ENCODE data around the gene TCEA2. TPM values are rescaled to one million over a fixed set of nuclear protein-coding genes. Genes with fewer than 3 reads are reported as not detected.
A peak's percentile ranks its signal among the peaks of the same experiment; 100 is the strongest.

Gene TCEA2
- total and polyA plus RNA-seq, 2 of the 13 experiments (the other 11 are each of a cell fraction or from before 2014, with no cell fraction given) = 28.1 to 33.7 TPM

- TF ChIP-seq FLYWCH1 (CRISPR knock-in tag; IDR thresholded peaks at IDR 0.05) (0 out of 2 replicates have a peak, but pooled peaks have one; percentile 45), SOX6 (IDR thresholded peaks at IDR 0.05) (no peak), SOX6 (CRISPR knock-in tag; IDR thresholded peaks at IDR 0.05) (no peak), ZNF431 (CRISPR knock-in tag; IDR thresholded peaks at IDR 0.05; ENCODE audit: borderline replicate concordance, low read depth) (peak; percentile 56; the same call in 1 of the 2 replicates), CAMTA2 (CRISPR knock-in tag; IDR thresholded peaks at IDR 0.05; ENCODE audit: borderline replicate concordance) (peak; percentile 80; the same call in 1 of the 2 replicates), ZNF350 (CRISPR knock-in tag; IDR thresholded peaks at IDR 0.05; ENCODE audit: borderline replicate concordance, low read depth) (no peak; the same call in 1 of the 2 replicates), GFI1 (CRISPR knock-in tag; IDR thresholded peaks at IDR 0.05; ENCODE audit: borderline replicate concordance) (no peak), ZNF768 (CRISPR knock-in tag; IDR thresholded peaks at IDR 0.05) (peak; percentile 15; the same call in 1 of the 2 replicates), TAF15 (IDR thresholded peaks at IDR 0.05; ENCODE audit: low read depth, low read length, poor library complexity, severe bottlenecking) (no peak), ZNF607 (CRISPR knock-in tag; IDR thresholded peaks at IDR 0.05; ENCODE audit: borderline replicate concordance) (peak; percentile 37; the same call in 1 of the 2 replicates), EP300 (IDR thresholded peaks at IDR 0.05; ENCODE audit: low read depth in 2 of 2, low read length in 2 of 2) (no peak), EP300 (CRISPR knock-in tag; IDR thresholded peaks at IDR 0.05; ENCODE audit: borderline replicate concordance) (no peak), NONO (IDR thresholded peaks at IDR 0.05) (no peak), NONO (CRISPR knock-in tag; conservative IDR thresholded peaks at IDR 0.05) (0 out of 2 replicates have a peak, but pooled peaks have one; percentile 38), ZNF205 (CRISPR knock-in tag; IDR thresholded peaks at IDR 0.05) (peak; percentile 53; the same call in 1 of the 2 replicates), ZNF878 (CRISPR knock-in tag; IDR thresholded peaks at IDR 0.05) (no peak), TFDP2 (CRISPR knock-in tag; IDR thresholded peaks at IDR 0.05) (peak; percentile 61; the same call in 1 of the 2 replicates), ATF5 (CRISPR knock-in tag; IDR thresholded peaks at IDR 0.05; ENCODE audit: low read depth) (no peak), BRD4 (CRISPR knock-in tag; IDR thresholded peaks at IDR 0.05) (peak; percentile 52), ZBTB46 (CRISPR knock-in tag; IDR thresholded peaks at IDR 0.05; ENCODE audit: borderline replicate concordance) (no peak), CHD4 (IDR thresholded peaks at IDR 0.05; ENCODE audit: borderline replicate concordance, low read length) (peak; percentile 70; the same call in 1 of the 2 replicates)
Observed at GRCh38 chr20:64079273-64080012, 16.4 kb downstream of the TCEA2 start, which contains the start of gene RGS19 (continued).
